ENCODE measurements around the gene KLF2. TPM values are rescaled to one million over a fixed set of nuclear protein-coding genes. Genes with fewer than 3 reads are reported as not detected.

Gene KLF2
- total RNA-seq, 4 donors from 2014 or later: 27.0 to 41.1 (median 36.9) TPM

GRCh38 chr19:16360738-16361137 is 36.1 kb downstream of the KLF2 start:
- 77% methylated on average over 10 of the region's 10 CpGs for WGBS
- H3K9me3 ChIP-seq: no peaks in the 10 kb centered on the region
- no peak overlapping the region for H3K4me3 ChIP-seq
- no peak overlapping the region for H3K27ac ChIP-seq
- no peaks in the 10 kb centered on the region for H3K27me3 ChIP-seq
- DNase-seq (ENCODE audit: low spot score in 2 of 2): no peak
- peaks cover 21% of the 10 kb centered on the region for H3K4me1 ChIP-seq
- no peaks in the 10 kb centered on the region for H3K36me3 ChIP-seq
- no peak for TF ChIP-seq POLR2A (IDR thresholded peaks at IDR 0.05)
- TF ChIP-seq EP300 (IDR thresholded peaks at IDR 0.05): no peak
- no peak for TF ChIP-seq POLR2AphosphoS5 (IDR thresholded peaks at IDR 0.05)
- TF ChIP-seq, protein P1, sequence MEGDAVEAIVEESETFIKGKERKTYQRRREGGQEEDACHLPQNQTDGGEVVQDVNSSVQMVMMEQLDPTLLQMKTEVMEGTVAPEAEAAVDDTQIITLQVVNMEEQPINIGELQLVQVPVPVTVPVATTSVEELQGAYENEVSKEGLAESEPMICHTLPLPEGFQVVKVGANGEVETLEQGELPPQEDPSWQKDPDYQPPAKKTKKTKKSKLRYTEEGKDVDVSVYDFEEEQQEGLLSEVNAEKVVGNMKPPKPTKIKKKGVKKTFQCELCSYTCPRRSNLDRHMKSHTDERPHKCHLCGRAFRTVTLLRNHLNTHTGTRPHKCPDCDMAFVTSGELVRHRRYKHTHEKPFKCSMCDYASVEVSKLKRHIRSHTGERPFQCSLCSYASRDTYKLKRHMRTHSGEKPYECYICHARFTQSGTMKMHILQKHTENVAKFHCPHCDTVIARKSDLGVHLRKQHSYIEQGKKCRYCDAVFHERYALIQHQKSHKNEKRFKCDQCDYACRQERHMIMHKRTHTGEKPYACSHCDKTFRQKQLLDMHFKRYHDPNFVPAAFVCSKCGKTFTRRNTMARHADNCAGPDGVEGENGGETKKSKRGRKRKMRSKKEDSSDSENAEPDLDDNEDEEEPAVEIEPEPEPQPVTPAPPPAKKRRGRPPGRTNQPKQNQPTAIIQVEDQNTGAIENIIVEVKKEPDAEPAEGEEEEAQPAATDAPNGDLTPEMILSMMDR (IDR thresholded peaks at IDR 0.05): no peak

DNA sequence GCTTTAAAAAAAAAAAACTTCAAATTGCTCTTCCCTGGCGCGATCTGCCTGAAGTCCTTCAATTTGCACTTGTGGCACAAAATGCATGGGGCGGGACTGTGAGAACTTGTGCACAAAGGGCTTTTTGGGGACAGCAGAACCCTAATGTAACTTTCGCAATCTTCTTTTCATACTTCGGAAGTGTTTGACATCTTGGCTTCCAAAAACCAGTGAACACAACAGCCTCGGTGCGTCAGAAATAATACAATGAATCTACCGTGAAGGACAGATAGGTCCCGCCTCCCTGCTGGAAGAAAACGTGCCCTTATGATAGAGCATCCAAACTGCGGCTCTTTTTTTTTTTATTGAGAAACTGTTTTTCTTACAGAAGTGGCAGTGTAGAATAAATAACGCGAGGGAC is 36.6 kb downstream of the KLF2 start:
- H3K36me3 ChIP-seq: no peaks in the 10 kb centered on the region
- H3K27ac ChIP-seq: no peak overlapping the region
- H3K4me1 ChIP-seq: peaks cover 25% of the 10 kb centered on the region
- 71% methylated on average over 13 of the region's 13 CpGs for WGBS
- no peaks in the 10 kb centered on the region for H3K27me3 ChIP-seq
- H3K4me3 ChIP-seq: no peak overlapping the region
- no peak for DNase-seq (ENCODE audit: low spot score in 2 of 2)
- no peaks in the 10 kb centered on the region for H3K9me3 ChIP-seq
- no peak for TF ChIP-seq POLR2A (IDR thresholded peaks at IDR 0.05)
- TF ChIP-seq, protein P1 (IDR thresholded peaks at IDR 0.05): no peak
- TF ChIP-seq POLR2AphosphoS5 (IDR thresholded peaks at IDR 0.05): no peak
- no peak for TF ChIP-seq EP300 (IDR thresholded peaks at IDR 0.05)

DNA sequence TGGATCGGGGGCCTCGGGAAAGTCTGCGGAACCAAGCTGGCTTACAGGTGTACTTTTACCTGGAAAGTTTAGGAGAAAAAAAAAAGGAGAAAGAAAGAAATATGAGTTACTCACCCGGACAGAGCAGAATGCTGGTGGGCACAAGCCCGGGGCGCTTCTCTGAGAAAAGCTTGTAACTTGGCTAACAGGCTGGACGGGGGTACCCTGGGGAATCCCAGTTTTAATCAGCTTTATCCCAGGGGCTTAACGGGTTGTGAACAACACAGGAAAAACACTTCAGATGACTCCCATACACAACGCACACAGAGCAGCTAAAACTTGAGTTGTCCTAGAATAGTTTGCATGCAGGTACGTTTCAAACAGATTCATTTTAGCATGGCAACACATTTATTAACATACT is 37.3 kb downstream of the KLF2 start:
- 80% methylated on average over 10 of the region's 10 CpGs for WGBS
- Histone ChIP-seq H3K36me3 (no peaks in the 10 kb centered on the region), H3K27ac (peak overlapping the region; percentile 25)

GRCh38 chr19:16363133-16363851 is 38.7 kb downstream of the KLF2 start:
- TF ChIP-seq, protein P1 (IDR thresholded peaks at IDR 0.05): no peak
- no peak for TF ChIP-seq EP300 (IDR thresholded peaks at IDR 0.05)
- TF ChIP-seq POLR2A (IDR thresholded peaks at IDR 0.05): no peak
- TF ChIP-seq POLR2AphosphoS5 (IDR thresholded peaks at IDR 0.05): no peak
- Histone ChIP-seq H3K27me3 (no peaks in the 10 kb centered on the region), H3K4me1 (peaks cover 25% of the 10 kb centered on the region), H3K36me3 (no peaks in the 10 kb centered on the region), H3K9me3 (no peaks in the 10 kb centered on the region), H3K4me3 (no peak overlapping the region), H3K27ac (no peak overlapping the region)
- no peak for DNase-seq (ENCODE audit: low spot score in 2 of 2)
- WGBS: 70% methylated on average over 19 of the region's 20 CpGs

More for the DNA sequence above, 37.3 kb downstream of the KLF2 start:
- Histone ChIP-seq H3K9me3 (no peaks in the 10 kb centered on the region), H3K27me3 (no peaks in the 10 kb centered on the region), H3K4me1 (peaks cover 25% of the 10 kb centered on the region), H3K4me3 (no peak overlapping the region)
- TF ChIP-seq POLR2A (IDR thresholded peaks at IDR 0.05) (no peak), EP300 (IDR thresholded peaks at IDR 0.05) (no peak), POLR2AphosphoS5 (IDR thresholded peaks at IDR 0.05) (no peak)
- TF ChIP-seq, protein P1 (IDR thresholded peaks at IDR 0.05): no peak
- no peak for DNase-seq (ENCODE audit: low spot score in 2 of 2)

DNA sequence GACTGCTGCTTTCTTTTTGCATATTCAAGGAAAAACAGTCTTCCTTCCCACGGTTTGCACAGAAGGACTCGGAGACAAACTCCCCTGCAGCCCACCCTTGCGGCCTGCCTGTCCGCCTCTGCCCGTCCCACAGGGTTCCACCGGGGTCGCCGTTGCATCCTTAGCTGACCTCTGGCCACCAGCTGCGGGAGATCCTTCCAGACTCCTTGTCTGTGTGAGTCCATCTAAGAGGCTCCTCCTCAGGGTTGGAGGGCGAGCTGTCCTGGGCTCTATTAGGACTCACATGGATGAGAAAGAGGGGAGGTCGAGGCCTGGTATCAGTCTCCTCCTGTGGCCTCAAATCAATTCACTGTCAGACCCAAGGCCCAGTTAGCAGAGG is 39.2 kb downstream of the KLF2 start:
- no peak for TF ChIP-seq POLR2AphosphoS5 (IDR thresholded peaks at IDR 0.05)
- no peak for TF ChIP-seq POLR2A (IDR thresholded peaks at IDR 0.05)
- TF ChIP-seq EP300 (IDR thresholded peaks at IDR 0.05): no peak
- TF ChIP-seq, protein P1 (IDR thresholded peaks at IDR 0.05): no peak
- H3K36me3 ChIP-seq: no peaks in the 10 kb centered on the region
- DNase-seq (ENCODE audit: low spot score in 2 of 2): no peak
- H3K4me1 ChIP-seq: peaks cover 23% of the 10 kb centered on the region
- no peak overlapping the region for H3K4me3 ChIP-seq
- no peak overlapping the region for H3K27ac ChIP-seq
- no peaks in the 10 kb centered on the region for H3K27me3 ChIP-seq
- 81% methylated on average over 11 of the region's 11 CpGs for WGBS
- H3K9me3 ChIP-seq: no peaks in the 10 kb centered on the region
